ENCODE data around the gene CADM1.

CADM1 gene

GRCh38 chr11:115347106-115347505 is 157.1 kb downstream of the CADM1 start:
- no peak for DNase-seq

DNA sequence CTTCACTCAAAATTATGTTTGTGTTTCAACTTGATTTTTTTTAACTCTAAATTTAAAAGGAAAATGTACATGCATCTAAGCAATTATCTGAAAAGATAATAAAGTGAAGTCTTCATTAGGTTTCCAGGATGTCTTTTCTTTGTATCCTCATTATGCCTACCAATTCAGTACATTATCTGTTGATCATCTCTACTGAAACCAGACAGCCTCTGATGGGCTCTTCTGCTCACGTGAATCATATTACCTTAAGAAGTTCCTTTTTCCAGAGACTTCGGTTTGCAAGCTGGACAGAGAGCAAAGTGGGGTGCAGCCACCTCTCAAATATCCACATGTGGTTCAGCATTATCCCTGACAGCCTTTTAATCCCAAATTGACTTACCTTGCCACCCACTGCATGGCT is 158.4 kb downstream of the CADM1 start:
- DNase-seq = no peak

GRCh38 chr11:115345361-115345760 is 158.9 kb downstream of the CADM1 start:
- DNase-seq = no peak

GRCh38 chr11:115344846-115345245 is 159.4 kb downstream of the CADM1 start:
- no peak for DNase-seq

DNA sequence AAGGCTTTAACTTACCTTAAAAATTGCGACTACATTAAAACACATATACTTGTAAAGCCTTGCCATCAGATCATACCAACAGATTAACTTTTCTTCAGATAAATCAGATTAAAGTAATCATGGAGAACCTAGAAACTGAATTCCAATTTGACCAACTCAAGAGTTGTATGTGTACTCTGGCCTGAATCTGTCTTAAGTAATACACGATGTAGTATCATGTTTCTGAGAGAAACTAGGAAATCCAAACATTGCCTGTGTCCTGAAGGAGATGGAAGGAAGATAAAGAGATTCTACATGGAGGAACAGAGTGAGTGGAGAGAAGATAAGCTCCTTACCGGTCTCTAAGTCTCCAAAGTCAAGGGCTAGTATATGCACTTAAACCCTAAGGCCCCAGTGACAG is 162.1 kb downstream of the CADM1 start:
- DNase-seq = no peak

GRCh38 chr11:115340874-115341273 is 163.3 kb downstream of the CADM1 start:
- DNase-seq = no peak

DNA sequence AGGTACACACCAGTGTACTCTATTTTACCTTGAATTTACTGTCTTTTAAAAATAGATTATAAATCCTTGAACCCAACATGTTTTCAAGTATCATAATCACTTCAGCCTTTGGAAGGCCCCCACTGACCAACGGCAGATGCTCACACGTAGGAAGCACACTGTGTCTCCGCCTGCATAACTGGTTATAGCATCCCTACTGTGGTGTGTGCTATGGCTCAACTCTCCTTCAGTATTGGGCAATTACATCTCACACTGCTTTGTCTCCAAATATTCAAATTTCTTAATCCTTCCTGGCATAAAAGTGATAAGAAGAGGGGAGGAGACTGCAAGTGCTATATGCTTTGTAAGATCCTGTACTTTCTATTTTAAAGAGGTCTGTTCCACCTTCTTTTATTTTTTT is 165.7 kb downstream of the CADM1 start:
- peak; percentile 53 to 62 for DNase-seq

DNA sequence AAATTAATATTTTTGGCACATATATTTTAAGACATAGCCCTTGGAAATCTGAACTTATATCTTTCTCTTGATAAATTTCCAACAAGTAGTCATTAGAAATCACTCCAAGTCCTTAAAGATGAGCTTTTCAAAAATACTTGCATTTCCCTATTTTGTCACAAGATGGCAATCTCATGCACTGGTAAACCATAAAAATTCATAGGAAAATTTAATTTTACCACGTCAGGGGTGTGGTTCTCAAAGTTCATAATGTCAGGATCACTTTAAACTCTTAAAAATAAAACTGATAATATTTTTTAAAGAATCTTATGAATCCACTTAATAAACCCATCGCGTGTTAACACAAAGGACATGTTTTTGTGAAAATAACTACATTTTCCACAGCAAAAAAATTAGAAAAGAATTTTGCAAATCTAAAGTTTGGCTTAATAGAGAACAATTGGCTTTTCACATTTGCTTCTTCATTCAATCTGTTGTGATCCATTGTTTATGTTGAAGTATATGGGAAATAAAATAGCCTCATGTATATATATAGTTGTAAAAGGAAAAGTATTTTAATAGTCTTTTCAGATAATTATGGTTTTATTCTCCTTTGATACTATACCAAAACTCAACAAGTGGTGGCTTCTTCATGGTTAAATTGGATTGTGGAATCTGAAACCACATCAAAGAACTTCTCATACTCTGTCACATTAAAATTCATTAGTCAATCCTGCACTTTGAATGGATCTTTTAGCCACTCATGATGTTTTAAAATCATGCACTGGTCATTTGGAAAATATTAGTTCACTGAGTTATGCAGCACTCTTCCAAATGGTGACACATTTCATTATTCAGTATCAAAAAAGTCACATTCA is 169.1 kb downstream of the CADM1 start:
- DNase-seq = peak; percentile 51 to 87

- DNase-seq = no peak
Measured at GRCh38 chr11:115333949-115334348, 170.3 kb downstream of the CADM1 start.

DNA sequence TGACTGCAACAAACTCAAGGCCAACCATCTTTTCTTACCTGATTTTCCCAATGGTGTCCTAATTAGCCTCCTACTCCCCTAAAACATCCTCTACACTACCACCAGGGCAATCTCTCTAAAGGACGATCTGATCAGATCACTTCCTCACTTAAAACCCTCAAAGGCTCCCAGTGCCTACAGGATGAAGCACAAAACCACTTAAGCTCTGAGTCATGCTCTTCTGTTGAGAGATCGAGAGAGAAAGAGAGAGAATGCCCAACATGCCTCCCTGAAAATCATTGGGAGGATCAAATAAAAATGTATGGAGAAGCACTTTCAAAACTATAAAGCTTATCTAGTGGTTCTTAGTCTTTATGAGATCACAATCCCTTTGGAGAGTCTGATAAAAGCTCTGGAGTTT is 171.1 kb downstream of the CADM1 start:
- DNase-seq = no peak

DNA sequence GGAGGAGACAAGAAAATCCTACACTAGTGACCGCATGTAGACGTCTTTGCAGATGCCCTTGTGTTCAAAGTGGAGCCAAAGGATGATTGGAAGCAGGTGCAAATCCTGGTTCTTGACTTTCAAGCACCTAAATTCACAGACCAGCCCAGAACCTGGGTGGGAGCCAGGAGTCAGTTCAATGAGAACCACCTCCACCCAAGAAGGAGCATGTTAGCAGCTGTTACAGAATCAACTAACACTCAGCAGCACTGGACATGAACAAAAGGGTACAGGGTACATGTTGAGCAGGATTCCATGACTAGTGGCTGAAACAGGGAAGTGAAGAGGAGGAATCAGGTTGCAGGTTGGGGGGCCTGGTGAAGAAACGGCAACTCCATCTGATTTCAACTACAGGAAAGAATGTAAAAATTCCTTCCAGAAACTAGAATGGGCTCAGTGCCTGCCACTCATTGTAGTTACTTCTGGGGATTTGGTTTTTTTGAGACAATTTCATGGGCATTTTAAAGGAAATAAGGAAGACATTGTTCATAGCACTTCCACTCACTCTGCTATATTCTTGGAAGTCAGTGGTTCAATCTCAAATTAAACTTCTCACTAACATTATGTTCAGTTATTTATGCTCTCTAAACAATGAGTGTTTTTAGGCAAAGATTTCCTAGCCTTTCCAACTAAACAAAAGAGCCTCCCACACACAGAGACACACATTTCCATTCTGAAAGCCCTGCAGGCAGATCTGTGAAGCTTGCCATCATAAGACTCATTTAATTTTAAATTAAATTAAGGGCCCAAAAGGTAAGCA is 173.3 kb downstream of the CADM1 start:
- no peak for DNase-seq

DNA sequence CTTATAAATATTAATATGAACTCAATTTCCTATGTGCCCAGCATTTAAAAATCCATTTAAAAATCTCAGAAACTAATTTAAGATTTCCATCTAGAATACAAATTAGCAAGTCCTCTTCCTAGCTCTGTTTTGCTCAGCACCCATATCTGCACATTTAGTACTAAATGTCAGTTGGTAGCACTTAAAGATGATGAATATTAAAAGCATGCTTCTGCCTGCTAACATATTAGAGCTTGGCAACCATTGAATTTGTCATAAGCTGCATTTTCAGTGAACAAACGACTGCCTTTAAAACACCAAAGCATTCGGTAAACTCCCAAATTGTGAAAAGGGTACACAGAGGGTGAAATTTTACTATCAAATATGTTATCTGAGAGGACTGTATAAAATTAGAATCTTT is 177.7 kb downstream of the CADM1 start:
- peak; percentile 95 to 97 for DNase-seq

DNA sequence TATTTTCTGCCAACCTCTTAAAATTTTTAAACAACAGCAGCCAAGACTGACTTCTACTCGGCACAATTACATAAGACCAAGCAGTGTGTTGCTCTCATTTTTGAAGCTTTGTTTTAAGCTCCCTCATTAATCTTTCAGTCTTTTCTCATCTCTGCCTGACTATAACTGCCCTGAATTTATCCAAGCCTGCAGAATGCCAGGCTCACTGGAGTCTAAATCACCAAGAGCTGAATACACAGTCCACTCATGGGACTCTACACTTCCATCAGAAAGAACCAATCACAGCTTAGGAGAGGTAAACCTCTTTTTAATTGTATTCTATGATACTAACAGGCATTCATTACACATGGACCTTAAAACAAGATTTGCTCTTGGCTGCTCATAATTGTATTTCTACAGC is 178.7 kb downstream of the CADM1 start:
- DNase-seq = peak in 1 of 2 experiments; percentile 45

DNA sequence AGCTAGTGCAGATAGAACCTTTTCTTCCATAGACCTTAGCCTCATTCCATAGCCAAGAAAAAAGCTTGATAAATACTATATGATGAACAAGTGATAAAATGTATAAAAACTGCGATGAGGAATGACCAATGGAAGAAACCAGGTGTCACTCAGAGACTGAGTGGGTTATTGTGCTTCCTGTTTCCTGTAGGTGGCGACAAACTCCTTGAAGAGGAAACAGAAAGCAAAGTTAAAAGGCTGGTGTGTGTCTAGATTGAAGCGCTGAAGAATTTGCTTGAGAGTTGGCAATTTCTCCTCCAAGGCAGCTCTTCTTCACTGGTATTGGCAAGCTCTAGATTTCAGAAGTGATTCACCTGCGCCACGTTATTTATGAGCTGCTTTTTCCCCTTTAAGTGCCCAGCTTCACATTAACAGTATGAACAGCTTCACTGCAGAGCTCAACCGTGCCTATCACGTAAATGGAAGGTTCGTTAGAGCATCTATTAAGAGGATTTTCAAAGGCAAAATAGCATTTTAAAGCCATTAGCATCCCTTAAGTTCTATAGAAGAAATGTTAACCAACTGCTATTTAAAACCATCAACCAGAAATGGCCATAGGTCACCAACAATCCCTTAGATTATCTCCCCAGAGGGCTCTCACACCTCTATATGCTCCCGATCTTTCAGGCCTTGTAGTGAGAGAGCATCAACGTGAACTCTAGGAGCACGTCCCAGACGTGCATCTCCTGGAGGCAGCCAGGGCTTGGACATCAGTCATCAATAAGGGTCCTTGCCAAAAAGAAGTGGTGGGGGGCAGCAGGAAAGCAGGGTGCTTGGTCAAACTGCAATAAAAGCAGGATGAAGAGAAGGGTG is 179.4 kb downstream of the CADM1 start:
- peak; percentile 93 to 97 for DNase-seq

DNA sequence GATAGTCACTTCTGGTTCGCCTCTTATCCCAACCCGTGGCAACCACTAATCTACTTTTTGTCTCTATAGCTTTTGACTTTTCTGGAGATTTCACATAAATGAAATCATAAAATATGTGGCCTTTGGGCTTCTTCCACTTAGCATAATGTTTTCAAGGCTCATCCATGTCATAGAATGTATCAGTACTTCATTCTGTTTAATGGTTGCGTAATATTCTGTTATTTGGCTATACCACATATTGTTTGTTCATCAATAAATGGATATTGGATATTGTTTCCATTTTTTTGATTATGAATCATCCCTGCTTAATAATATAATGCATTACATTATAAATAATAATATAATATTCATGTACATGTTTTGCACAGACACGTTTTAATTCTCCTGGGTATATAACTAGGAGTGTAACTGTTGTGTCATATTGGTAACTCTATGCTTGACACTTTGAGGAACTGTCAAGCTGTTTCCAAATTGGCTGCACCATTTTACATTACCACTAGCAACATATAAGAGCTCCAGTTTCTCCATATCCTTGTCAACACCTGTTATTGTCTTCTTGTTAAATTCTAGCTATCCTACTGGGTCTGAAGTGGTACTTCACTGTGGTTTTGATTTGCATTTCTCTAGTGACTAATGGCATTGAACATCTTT is 181.5 kb downstream of the CADM1 start:
- DNase-seq = no peak

GRCh38 chr11:115321605-115322289 is 182.5 kb downstream of the CADM1 start:
- no peak for DNase-seq

- peak; percentile 99 for DNase-seq
Measured at GRCh38 chr11:115317277-115318185, 186.7 kb downstream of the CADM1 start.

GRCh38 chr11:115316696-115317095 is 187.5 kb downstream of the CADM1 start:
- peak; percentile 94 to 97 for DNase-seq

DNA sequence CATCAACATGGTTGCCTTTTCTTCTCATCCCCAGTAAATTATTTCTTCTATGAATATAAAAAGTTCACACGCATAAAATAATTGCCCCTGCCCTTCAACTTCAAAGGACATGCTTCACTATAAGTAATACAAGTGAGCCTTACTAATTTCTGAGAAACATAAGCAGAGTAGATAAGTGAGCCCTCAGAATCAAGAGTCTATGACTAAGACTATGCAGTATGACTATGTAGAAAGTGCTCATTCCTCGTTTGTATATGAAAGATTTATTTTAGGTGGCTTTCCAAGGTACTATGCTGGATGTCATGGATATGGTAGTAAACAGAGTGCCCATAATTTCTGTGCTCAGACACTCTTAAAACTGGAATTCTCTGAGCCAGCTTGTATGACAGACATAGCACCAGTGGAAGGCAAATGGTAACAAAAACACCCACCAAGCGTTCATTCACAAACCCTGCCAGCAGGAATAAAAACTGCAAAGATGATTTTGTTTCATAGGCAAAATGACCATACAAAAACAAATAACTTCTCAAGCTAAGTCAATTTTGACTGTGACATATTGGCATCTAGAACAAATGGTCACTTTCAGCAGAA is 189.8 kb downstream of the CADM1 start:
- DNase-seq = peak in 1 of 2 experiments; percentile 54

GRCh38 chr11:115313224-115313838 is 190.9 kb downstream of the CADM1 start:
- DNase-seq = no peak
